Cardiac fibroblast (primary cell): ENCODE results near the gene SSTR5.

Source experiments
- DNase-seq, 2 donors: peaks; one replicate each; pipeline versions ENCODE4 v3.0.0 to v3.0.0-alpha.2; 2010; ENCODE audit warnings: low read depth in 2 of 2
- H3K4me3 ChIP-seq, 2 donors: replicated peaks in 1 of 2; 1 replicate in 1 of 2; 2 replicates in 1 of 2; pipeline ENCODE4 v1.5.1; 2011; ENCODE audit warnings: low read depth in 2 of 2, low read length in 2 of 2, mild to moderate bottlenecking in 2 of 2, moderate library complexity in 1 of 2
- CTCF ChIP-seq: IDR thresholded peaks from one replicate; pipeline ENCODE4 v1.5.1; 2011; ENCODE audit warnings: low read depth, mild to moderate bottlenecking, low read length, inconsistent platforms

The SSTR5 gene

GRCh38 chr16:1119766-1120576 lies 47.4 kb downstream of the SSTR5 start:
- no peak for DNase-seq
- no peak for TF ChIP-seq CTCF
- no peak overlapping the region for H3K4me3 ChIP-seq

- no peak for TF ChIP-seq CTCF
- no peak overlapping the region for H3K4me3 ChIP-seq
- DNase-seq: no peak
Observed at GRCh38 chr16:1120577-1120941, 48.0 kb downstream of the SSTR5 start.

GRCh38 chr16:1121009-1121408 lies 48.5 kb downstream of the SSTR5 start:
- DNase-seq: no peak
- H3K4me3 ChIP-seq: no peak overlapping the region
- TF ChIP-seq CTCF: no peak

- no peak overlapping the region for H3K4me3 ChIP-seq
- no peak for TF ChIP-seq CTCF
- DNase-seq: no peak
Observed at GRCh38 chr16:1121601-1122397, 49.3 kb downstream of the SSTR5 start.

GRCh38 chr16:1122398-1122765 lies 49.8 kb downstream of the SSTR5 start:
- H3K4me3 ChIP-seq: no peak overlapping the region
- DNase-seq: no peak
- no peak for TF ChIP-seq CTCF

GRCh38 chr16:1123525-1124230 lies 51.1 kb downstream of the SSTR5 start:
- DNase-seq: no peak
- no peak for TF ChIP-seq CTCF
- no peak overlapping the region for H3K4me3 ChIP-seq
